GM21529 (cell line): ENCODE data around the gene CCL21.
"Not testable (repeated sequence)": the region's sequence is repeated elsewhere in the genome, so short reads cannot be mapped to it uniquely, and the experiment has no call there.

ENCODE experiments used
- ATAC-seq: cut with Tn5 transposase; IDR thresholded peaks from one replicate; pipeline ENCODE4 v1.9.1; 2021; ENCODE audit not compliant: unreplicated experiment

Gene CCL21

GRCh38 chr9:34710023-34710422 is at the start of gene CCL21:
CCL21 (minus strand) TSS chr9:34710136; CDS start chr9:34710066, 70 bp downstream.
- ATAC-seq = no peak

GRCh38 chr9:34759432-34760134 is 49.6 kb upstream of the CCL21 start:
- no peak for ATAC-seq

- ATAC-seq = not testable (repeated sequence)
These were observed 40.4 kb upstream of the CCL21 start for GRCh38 chr9:34750320-34750719.

- no peak for ATAC-seq
These were observed 36.6 kb upstream of the CCL21 start for GRCh38 chr9:34746526-34746925.

- ATAC-seq = no peak
These were observed 34.6 kb upstream of the CCL21 start for GRCh38 chr9:34744295-34745221.

GRCh38 chr9:34742710-34743109 is 32.8 kb upstream of the CCL21 start:
- no peak for ATAC-seq

GRCh38 chr9:34741628-34742027 is 31.7 kb upstream of the CCL21 start:
- no peak for ATAC-seq

- not testable (repeated sequence) for ATAC-seq
These were observed 30.2 kb upstream of the CCL21 start for GRCh38 chr9:34740176-34740575.

GRCh38 chr9:34737677-34738260 is 27.8 kb upstream of the CCL21 start:
- ATAC-seq = no peak

GRCh38 chr9:34734720-34735119 is 24.8 kb upstream of the CCL21 start:
- no peak for ATAC-seq

- ATAC-seq = no peak
These were observed 22.9 kb upstream of the CCL21 start for GRCh38 chr9:34732886-34733285.

- no peak for ATAC-seq
These were observed 22.5 kb upstream of the CCL21 start for GRCh38 chr9:34732478-34732877.

- ATAC-seq = no peak
These were observed 13.2 kb upstream of the CCL21 start for GRCh38 chr9:34723141-34723540.

GRCh38 chr9:34719769-34720025 is 9.8 kb upstream of the CCL21 start:
- not testable (repeated sequence) for ATAC-seq

- ATAC-seq = no peak
These were observed 9.3 kb upstream of the CCL21 start for GRCh38 chr9:34719021-34719768.

GRCh38 chr9:34717996-34718614 is 8.2 kb upstream of the CCL21 start:
- no peak for ATAC-seq

- no peak for ATAC-seq
These were observed 6.8 kb upstream of the CCL21 start for GRCh38 chr9:34716711-34717110.

- no peak for ATAC-seq
These were observed 5.8 kb upstream of the CCL21 start for GRCh38 chr9:34715639-34716215.

- no peak for ATAC-seq
These were observed 4.1 kb upstream of the CCL21 start for GRCh38 chr9:34714007-34714406.

GRCh38 chr9:34712140-34712539 is 2.2 kb upstream of the CCL21 start:
- no peak for ATAC-seq
